CD4-positive, alpha-beta T cell treated with Interleukin-15 for 1 hour (primary cell): Measurements from ENCODE around the gene ID3.

Experiments used
- DNase-seq: peaks from one replicate; pipeline ENCODE4 v3.0.0-alpha.2; 2020

Gene ID3, protein sequence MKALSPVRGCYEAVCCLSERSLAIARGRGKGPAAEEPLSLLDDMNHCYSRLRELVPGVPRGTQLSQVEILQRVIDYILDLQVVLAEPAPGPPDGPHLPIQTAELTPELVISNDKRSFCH

DNA sequence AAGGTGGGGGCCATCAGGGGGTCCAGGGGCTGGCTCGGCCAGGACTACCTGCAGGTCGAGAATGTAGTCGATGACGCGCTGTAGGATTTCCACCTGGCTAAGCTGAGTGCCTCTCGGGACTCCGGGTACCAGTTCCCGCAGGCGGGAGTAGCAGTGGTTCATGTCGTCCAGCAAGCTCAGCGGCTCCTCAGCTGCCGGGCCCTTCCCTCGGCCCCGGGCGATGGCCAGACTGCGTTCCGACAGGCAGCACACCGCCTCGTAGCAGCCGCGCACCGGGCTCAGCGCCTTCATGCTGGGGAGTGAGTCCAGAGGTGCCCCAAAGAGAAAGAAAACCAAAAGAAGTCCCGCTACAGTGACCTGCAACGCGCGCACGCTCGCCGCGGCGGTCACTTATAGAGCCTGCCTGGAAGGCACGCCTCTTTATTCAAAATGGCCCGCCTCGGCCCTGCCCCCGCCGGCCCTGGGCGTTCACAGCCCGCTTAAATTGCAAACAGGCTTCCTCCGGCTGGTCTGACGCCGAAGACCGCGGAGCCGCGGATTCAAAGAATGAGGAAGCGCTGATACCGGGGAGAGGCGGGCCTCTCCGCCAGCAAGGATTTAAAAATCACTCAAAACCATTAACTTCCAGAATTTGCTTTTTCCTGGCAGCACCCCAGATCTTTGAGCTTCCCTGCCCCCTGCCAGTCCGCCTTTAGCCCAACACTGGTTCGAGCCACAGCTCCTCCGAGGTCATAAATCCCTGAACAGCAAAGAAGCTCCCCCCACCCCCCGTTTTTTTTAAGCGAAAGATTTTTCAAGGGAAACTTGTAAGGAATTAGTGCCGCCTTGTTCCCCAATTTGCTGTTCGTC lies at the start of gene ID3:
Gene ID3 (minus strand): TSS at position 366 of the 849 bp plus-strand sequence. CDS start 75 bp downstream, at position 291.
- DNase-seq, result peak; percentile 93

DNA sequence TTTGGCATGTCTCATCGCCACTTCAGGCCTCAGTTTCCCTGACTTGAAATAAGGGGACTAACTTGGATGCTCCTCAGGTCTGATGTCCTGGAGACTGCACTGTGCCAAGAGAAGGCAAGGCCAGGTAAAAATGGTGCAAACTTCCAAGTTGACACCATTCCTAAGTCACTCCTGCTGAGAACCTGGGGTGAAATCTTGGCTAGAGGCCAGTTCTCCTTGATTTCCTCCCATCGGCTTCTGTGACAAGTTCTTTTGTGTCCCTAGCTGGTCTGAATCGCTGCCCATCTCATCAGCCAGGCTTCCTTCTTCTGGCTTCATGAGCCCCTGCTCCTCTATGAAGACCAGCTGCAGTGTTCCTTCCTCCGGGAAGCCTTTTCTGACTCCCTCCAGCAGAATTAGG lies 48.6 kb upstream of the ID3 start:
- no peak for DNase-seq

DNA sequence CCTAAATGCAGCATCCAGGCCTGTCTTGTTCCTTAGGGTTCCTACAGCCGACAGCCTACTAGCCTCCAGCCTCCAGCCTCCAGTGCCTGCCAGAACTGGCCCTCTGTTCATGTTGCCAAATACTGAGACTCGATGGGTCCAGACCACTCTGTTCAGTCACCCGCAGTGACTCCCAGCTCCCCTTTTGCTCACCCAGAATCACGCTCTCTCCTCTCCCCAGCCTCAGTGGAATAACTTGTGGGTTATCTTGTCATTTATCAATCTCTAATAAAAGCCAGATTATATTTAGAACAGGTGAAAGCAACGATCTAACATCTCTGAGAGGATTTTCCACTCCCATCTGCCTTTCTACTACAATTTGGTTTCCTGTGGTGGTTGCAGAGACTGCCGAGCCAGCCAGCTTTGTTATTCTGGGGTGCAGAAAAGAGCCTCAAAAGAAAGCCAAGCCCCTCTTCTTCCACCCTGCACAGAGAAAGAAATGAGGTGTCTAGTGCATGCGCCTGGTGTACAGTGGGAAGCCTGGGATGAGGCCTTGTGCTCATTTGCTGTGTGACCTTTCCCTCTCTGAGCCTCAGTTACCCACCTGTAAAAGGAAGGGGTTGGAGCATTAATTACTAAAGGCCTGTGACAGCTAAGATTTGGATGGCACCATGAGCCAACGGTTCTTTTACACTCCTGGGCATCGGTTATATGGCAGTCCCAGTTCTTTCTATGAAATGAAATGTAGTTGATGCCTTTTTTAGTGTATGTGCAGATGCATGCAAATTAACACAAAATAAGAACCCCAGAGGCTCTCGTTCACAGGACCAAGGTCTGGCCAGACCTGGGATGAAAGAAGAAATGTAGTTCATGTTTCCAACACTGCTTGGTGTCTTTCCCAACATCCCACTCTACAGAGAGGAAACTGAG lies 42.9 kb upstream of the ID3 start:
- no peak for DNase-seq

DNA sequence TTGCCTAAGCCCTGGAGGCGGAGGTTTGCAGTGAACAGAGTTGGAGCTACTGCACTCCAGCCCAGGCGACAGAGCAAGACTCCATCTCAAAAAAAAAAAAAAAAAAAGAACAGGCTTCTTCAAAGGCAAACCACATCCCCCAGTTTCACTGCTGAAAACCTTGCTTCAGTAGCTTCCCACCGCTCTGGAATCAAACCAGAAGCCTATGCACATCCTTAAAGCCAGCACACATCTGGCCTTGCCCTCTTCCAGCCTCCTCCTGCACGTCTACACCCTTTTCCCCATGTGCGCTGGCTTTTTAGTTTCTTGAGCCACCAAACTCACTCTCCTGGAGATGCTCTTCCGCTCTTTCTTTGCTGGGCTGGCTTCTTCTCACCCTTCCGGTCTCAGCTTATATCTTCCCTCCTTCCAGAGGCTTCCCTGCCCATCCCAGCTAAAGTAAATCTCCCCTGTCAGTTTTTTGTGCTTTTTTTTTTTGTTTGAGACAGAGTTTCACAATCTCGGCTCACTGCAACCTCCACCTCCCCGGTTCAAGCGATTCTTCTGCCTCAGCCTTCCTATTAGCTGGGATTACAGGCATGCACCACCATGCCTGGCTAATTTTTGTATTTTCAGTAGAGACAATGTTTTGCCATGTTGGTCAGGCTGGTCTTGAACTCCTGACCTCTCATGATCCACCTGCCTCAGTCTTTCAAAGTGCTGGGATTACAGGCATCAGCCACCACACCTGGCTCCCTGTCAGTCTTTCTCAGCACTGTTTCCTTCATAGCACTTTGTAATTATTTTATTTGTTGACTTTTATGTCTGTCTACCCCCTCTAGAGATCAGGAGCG lies 42.0 kb upstream of the ID3 start:
- DNase-seq, result no peak

DNA sequence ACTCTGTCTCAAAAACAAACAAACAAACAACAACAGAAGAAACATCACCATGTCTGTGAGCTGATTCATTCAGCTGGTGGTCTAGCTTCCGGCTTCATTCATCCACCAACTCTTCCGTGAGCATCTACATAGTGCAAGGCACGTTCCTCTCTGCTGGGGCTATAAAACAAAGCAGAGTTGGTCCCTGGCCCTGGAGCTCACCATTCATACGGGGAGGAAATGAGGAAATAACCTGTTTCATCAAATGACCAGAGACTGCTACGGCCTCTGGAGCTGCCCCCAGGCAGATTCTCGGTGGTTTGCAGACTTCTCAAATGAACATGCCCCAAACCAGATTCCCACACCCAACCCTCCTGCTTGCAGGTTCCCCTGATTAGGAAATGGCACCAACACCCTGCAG lies 41.0 kb upstream of the ID3 start:
- DNase-seq, result no peak

DNA sequence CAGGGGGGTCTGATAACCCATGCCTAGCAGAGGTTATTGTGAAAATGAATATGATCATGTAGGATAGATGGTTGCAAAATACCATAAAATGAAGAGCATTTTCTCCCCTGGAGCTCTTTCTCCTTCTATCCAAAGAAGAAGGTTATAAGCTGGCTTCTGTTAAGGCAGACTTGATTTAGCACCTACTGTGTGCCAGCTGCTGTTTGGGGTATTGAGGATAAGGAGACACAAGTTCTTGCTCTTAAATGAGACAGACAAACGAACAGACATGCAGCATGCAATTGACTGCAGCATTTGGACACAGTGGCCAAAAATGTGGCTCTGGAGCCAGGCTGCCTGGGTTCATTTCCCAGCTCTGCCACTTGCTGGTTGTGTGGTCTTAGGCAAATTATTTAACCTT lies 39.8 kb upstream of the ID3 start:
- DNase-seq, result no peak

DNA sequence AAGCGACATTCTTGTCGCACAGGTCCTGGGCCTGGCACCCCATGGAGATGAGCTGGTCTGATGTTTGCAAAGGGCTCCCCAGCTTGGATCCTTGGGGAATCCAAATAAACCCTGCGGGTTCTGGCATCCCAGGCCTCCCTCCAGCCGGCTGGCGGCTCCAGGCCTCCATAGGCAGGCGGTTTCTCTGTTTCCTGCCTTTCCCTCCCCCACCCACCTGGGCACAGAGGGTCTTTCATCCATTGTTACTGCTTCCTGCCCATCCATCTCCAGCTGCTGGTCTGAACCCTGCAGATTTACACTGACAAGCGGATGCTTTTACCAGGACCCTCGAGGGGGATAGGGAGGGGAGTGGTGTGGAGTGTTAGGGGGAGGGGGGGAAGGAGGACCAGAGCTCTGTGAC lies 39.1 kb upstream of the ID3 start:
- DNase-seq, result no peak

DNA sequence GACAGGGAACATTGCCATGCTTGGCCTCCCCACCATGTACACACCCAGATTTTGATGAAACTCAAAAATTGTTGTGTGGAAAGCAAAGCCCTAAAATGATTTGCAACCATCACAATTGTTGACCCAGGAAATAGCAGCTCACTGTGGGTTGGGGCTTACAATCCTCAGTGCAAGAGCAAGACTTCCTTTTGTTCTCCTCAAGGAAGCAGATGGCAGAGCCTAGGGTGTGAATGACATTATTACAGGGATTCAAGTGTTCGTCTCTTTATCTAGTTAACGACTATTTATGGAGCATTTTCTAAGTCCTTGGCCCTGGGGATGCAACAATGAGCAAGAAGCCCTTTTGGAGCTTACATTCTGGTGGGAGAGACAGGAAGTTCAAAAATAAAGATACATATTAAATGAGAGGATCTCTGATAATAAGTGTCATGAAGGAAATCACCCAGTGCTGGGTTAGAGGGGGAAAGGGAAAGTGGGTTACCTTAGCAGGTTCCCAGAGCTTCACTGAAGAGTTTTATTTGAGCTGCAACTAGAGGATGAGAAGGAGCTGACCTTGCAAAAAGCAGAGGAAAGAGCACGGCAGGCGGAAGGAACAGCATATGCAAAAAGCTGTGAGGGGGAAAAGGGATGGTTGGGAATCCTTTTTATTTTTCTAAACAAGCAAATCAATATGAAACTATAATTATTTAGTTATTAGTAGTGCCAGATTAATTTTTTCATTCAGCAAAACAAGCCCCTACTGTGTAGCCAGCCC lies 38.5 kb upstream of the ID3 start:
- DNase-seq, result no peak

DNA sequence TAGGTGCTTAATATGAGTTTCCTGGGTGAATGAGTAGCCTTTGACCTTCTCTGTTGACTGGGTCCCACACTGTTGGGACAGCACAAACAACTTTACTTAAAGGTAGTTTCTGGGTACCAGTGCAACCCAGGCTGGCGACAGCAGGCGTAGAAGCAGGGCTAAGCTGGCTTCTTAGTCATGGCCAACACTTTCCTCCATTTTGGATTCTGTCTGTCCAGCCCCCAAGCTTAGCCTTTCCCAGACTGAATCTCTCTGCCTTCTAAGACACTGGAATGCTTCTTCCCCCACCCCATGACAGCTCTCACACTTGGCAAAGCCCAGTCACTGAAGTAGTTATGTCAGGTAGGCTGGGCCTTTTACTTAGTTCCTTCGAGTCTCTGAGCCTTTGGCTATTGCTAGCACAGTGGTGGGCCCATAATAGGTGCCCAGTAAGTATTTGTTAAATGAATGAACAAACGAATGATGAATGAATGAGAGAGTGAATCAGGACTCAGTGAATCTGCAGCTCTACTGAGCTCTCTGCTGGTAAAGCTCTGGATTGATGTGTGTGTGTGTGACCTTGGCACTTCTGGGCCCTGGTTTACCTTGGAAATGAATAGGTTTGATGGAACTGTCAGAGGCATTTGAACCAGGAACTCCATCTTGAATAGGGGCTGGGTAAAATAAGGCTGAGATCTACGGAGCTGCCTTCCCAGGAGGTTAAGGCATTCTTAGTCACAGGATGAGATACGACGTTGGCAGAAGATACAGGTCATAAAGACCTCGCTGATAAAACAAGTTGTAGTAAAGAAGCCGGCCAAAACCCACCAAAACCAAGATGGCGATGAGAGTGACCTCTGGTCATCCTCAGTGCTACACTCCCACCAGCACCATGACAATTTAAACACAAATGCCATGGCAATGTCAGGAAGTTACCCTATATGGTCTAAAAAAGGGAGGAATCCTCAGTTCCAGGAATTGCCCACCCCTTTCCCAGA lies 37.4 kb upstream of the ID3 start:
- no peak for DNase-seq

DNA sequence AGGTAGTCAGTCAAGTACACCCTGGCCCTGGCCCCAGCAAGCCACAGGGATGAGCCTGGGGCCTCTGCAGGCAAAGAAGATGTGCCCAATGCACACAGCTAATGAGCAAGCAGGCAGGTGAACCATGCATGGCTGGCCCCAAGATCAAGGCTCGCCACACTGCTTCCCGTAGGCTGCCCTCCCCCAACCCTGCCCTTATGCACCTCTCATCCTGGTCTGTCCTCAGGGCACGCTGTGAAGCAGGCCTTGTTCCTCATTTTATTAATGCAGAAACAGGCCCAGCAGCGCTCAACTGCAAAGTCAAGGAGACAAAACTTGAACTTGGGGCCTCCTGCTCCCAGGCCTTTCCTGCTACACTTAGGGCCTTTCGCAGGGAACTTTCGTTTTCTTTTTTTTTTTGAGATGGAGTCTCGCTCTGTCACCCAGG lies 35.6 kb upstream of the ID3 start:
- peak; percentile 47 for DNase-seq

DNA sequence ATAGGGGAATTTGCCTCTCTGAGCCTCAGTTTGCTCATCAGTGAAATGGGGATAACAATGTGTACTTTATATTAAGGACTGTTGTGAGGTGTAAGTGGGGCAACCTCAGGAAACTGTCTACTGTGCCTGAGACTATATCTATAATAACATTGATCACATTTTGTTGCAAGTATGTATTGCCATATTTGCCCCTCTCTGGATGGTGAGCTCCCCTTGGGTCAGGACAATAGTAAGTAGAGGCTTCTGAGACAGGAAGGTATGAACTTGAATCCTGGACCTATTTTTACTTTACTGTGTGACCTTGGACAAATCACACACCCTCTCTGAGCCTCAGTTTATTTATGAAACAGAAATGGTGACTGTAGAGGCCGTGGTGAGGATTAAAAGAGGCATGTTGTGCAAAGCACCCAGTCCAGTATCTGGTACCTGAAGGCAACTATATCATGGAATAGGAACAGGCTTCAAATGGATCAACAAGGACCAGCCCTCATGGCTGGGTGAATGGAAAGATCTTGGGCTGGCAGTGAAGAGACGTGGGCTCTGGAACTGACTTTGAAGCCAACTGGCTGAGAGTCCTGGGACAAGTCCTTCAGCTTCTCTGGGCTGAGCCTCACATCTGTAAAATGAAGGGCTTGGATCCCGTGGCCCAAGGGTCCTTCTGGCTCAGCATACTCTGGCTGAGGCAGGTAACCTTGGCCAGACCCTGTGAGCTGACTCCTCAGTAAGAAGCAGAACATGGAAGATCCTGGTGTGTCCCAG lies 35.0 kb upstream of the ID3 start:
- no peak for DNase-seq

DNA sequence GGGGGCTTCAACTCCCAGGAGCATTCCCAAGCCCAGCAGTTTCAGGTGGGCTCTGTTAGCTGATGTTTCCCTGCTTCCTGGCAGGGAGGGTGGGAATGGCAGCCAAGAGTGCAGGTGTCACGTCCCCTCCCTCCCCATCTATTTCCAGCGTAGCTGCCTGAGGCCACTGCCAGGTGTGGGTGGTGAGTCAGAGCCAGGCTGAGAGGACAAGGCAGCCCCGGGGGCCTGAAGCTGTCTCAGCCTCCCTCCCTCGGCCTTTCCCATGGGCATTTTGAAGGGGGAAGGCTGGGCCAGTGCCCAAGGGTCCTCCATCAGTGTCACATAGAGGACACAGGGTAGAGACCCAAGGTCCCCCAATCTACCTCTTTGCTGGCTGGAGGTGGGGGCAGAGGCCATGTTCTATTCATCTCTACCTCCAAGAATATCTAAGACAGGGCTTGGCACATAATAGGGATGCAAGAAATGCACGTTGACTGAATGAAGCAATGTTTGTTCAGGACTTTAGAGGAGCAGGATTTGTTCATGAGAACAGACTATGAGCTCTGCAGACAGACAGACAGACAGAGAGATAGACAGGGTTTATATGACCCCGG lies 34.4 kb upstream of the ID3 start:
- no peak for DNase-seq

DNA sequence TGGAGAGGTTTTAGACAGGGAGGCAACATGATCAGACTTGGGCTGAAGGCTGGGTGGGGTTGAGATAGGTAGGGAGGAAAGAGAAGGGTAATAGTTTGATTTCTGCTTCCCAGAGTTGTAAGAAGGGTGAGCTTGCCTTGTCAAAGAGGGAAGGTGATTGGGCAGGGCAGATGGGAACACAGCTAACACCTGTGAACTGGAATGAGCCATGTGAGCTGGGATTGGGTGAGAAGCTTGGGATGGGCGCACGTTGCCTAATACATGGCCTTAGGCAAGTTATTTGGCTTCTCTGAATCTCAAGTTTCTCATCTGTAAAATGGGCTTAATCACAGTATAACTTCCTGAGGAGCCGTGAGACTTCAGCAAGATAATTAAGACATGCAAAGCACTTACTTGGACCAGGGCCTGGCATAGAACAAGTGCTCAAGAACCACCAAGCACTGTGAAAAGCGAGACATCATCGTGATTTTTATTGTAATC lies 33.8 kb upstream of the ID3 start:
- no peak for DNase-seq

DNA sequence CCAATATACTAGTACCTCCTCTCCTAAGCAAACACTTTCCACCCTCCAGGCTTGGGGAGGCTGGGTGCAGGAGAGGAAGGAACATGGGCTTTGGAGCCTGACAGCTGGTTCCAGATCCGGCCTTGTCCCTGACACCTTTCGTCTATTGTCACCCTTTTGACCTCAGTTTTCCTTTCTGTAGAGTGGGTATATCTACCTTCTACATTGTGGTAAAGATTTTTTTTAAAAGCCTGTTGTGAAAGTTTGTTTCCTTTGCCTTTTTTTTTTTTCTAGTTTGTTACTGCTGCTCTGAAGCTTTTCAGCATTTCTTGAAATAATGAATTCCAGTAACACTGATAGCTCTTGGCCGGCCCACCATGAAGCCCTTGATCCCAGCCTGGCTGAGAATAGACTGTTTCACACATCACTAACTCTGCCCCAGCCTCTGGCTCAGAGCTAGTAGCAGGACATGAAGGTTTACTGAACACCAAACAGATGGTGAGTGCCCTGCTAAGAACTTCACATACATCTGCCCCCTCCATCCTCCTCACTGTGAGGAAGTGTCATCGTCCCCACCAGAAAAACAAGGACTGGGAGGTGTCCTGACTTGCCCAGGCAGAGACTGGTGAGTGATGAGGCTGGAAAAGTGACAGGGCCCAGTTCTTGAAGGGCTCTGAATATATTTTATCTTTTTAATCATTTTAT lies 33.0 kb upstream of the ID3 start:
- no peak for DNase-seq

DNA sequence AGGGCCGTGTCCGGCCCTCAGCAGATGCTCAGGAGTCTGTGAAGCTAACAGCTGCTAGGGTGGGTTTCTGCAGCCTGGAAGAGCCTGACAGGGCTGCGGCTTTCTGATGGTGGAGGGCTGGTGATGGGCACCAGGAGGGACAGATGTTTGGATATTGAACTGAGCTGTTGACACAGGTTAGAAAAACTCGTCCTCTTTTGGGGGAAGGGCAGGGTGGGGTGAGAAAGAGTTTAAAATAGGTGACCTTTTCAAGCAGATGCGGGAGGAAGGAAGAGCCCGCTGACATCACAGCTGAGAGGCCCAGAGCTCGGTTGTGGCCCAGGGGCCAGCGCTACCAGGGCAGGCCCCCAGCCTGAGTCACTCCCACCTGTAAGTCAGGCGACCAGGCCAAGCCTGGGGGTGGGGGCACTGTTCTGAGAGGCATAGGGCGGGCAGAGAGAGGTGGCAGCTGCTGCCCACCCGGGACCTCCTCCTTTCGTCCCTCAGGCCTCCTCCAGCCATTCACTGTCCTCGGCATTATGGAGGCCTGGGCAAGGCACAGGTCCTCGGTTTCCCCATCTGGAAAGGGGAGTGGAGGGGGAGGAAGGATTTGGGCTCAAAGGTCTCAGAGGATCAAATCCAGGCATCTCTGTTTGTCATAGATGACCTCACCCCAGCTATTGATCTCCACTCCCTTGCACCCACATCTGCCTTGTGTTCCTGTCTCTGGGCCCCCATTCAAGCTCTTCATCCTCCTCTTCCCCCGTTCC lies 32.3 kb upstream of the ID3 start:
- DNase-seq, result peak; percentile 67

DNA sequence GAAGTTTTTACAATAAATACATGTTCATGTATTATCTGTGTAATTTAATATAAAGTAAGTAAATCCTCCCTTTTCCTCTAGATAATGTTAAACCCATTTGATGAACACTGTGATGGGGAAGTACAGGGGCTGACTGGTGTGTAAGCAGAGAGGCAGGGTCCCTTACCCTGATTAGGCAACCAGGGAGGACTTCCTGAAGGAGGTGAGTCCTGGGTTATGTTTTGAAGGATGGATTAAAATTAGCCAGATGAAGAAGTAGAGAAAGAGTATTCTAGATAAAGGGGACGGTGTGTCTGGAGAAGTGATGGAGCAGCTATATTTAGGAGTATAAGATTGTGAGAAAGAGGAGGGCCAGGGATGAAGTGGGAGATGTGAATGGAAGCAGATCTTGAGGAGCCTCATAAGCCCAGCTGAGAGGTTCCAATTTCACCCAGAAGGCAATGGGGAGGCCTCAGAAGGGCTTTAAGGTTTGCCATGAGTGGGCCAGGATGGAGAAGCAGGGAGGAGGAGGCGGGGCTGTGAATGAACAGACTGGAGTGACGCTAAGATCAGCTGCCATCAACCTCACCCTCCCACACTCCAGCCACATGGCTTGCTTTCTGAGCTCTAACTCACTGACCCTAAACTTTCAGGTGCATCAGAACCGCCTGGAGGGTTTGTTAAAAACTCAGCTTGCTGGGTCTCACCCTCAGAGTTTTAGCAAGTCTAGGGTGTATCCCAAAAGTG lies 30.9 kb upstream of the ID3 start:
- no peak for DNase-seq

DNA sequence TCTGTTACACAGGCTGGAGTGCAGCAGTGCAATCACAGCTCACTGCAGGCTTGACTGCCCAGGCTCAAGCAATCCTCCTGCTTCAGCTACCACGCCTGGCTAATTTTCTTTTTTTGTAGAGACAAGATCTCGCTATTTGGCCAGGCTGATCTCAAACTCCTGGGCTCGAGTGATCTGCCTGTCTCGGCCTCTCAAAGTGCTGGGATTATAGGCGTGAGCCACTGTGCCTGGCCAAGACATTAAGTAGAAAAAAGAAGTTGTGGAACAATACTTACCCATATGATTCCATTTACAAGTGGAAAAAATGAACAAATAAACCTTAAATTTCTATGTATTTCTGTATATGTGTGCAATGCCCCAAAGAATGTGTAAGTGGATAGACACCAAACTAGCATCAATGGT lies 30.3 kb upstream of the ID3 start:
- DNase-seq, result no peak
